Measurements from ENCODE around the gene TTBK1.

TTBK1 gene

GRCh38 chr6:43290339-43290904 is 47.1 kb downstream of the TTBK1 start:
- CTCF ChIA-PET, result no interaction called here
- no peak for TF ChIP-seq CTCF (IDR thresholded peaks at IDR 0.05; ENCODE audit: control extremely low read depth, extremely low read depth, low read depth, missing control alignments)
- POLR2A ChIA-PET, result no interaction called here
- no peak for DNase-seq (ENCODE audit: extremely low spot score)

DNA sequence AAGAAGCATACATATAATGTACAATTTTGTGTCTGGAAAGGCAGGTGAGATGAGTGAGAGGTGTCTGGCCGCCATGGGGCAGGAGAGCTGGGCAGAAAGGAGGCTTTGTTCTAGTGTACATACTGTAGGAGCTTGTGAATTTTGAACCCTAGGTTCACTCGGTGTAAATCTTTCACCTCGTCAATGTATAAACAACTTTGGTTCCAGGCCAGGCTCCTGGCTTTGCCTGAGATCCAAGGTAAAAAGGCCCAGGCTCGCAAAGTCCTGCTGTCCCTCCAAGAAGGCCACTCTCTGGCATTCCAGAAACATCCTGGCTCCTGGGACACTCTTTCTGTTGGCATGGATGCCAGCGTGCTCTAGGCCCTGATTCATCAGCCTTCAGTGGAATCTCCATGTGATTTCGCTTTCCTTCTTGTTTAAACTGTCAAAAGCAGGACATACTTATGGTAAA is 47.6 kb downstream of the TTBK1 start:
- DNase-seq (ENCODE audit: extremely low spot score), result no peak
- no peak for TF ChIP-seq CTCF (IDR thresholded peaks at IDR 0.05; ENCODE audit: control extremely low read depth, extremely low read depth, low read depth, missing control alignments)
- ChIA-PET CTCF (interaction anchor here (1.2 kb wide), 1 partner anchor 24 kb away, joined by 3 read pairs; no protein-coding TSS in a partner anchor), POLR2A (no interaction called here)

GRCh38 chr6:43291708-43292107 is 48.4 kb downstream of the TTBK1 start:
- no peak for DNase-seq (ENCODE audit: extremely low spot score)
- TF ChIP-seq CTCF (IDR thresholded peaks at IDR 0.05; ENCODE audit: control extremely low read depth, extremely low read depth, low read depth, missing control alignments), result no peak
- POLR2A ChIA-PET, result no interaction called here
- CTCF ChIA-PET, result interaction anchor here (1.2 kb wide), 1 partner anchor 23 kb away, joined by 3 read pairs; no protein-coding TSS in a partner anchor

GRCh38 chr6:43292341-43292740 is 49.1 kb downstream of the TTBK1 start:
- CTCF ChIA-PET, result no interaction called here

DNA sequence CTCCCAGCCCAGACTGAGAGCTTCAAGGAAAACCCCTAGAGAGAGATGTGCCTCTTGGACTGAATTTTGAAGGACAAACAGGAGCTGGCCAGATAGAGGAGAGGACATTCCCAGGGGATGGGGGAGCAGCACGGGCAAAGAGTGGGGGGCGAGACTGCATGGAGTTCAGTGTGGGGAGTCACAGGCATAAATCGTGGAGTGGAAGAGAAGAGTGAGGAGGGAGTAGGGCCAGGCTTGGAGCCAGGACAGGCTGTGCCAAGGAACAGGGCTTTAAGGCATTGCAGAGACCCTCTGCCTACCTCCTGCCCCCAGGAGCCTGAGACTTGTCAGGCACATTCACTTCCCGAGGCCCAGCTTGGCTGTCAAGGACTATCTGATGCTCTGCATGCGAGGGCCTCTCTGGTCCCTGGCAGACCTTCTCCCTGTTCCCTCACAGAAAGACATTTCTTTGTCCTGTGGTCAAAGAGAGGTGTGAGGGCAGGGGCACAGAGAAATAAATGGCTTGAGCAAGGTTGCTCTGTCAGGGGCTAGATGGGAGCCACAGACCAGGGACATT is 49.6 kb downstream of the TTBK1 start:
- POLR2A ChIA-PET, result no interaction called here

More at GRCh38 chr6:43292341-43292740, 49.1 kb downstream of the TTBK1 start:
- DNase-seq (ENCODE audit: extremely low spot score), result no peak
- TF ChIP-seq CTCF (IDR thresholded peaks at IDR 0.05; ENCODE audit: control extremely low read depth, extremely low read depth, low read depth, missing control alignments), result no peak
- POLR2A ChIA-PET, result no interaction called here

GRCh38 chr6:43293698-43294097 is 50.4 kb downstream of the TTBK1 start:
- POLR2A ChIA-PET, result no interaction called here
- no peak for DNase-seq (ENCODE audit: extremely low spot score)
- CTCF ChIA-PET, result no interaction called here
- no peak for TF ChIP-seq CTCF (IDR thresholded peaks at IDR 0.05; ENCODE audit: control extremely low read depth, extremely low read depth, low read depth, missing control alignments)

More for the DNA sequence above, 49.6 kb downstream of the TTBK1 start:
- no peak for TF ChIP-seq CTCF (IDR thresholded peaks at IDR 0.05; ENCODE audit: control extremely low read depth, extremely low read depth, low read depth, missing control alignments)
- CTCF ChIA-PET, result no interaction called here
- no peak for DNase-seq (ENCODE audit: extremely low spot score)
